Measurements from ENCODE around the gene PLD1.
A peak's percentile ranks its signal among the peaks of the same experiment; 100 is the strongest.

Gene PLD1

DNA sequence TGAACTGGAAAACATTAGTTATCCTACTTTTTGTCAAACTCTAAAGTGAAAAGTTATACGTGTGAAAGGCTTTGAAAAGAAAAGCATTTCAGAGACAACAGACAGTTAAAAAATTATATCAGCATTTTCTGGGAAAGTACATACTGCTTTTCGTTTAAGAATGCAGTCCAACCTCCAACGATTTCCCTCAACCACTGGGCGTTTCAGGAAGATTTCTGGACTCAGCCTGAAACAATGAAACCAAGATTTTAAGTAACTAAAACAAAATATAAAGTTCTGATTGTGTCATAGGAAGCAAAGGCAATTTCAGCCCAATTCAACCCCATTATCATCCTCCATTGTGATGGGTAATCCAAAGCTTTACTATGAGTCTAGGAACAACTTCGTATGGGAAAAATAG, 110.7 kb downstream of the PLD1 start:
- H3K18ac ChIP-seq (ENCODE audit: low read length): no peak overlapping the region
- H2AK5ac ChIP-seq (ENCODE audit: low read length): no peak overlapping the region
- no peak overlapping the region for H3K4me2 ChIP-seq (ENCODE audit: low read length)
- no peak overlapping the region for H2BK120ac ChIP-seq (ENCODE audit: insufficient read depth, low read length, poor library complexity)
- H2BK12ac ChIP-seq (ENCODE audit: low read length): no peak overlapping the region
- no peak overlapping the region for H3K9ac ChIP-seq (ENCODE audit: low read length)
- no peak overlapping the region for H4K8ac ChIP-seq (ENCODE audit: low read depth, low read length)
- no peak overlapping the region for H3K27ac ChIP-seq (ENCODE audit: low read depth, low read length)
- no peaks in the 10 kb centered on the region for H3K79me2 ChIP-seq (ENCODE audit: control insufficient read depth, insufficient read depth, low read length, poor library complexity)
- no CpG with 5 or more reads among the region's 5 CpGs for WGBS (ENCODE audit: extremely low coverage, insufficient coverage, insufficient read length)
- no peak overlapping the region for H3K4me3 ChIP-seq (ENCODE audit: low read depth, low read length)
- no peak overlapping the region for H2BK5ac ChIP-seq (ENCODE audit: low read depth, low read length, poor library complexity)
- no peak overlapping the region for H3K23ac ChIP-seq (ENCODE audit: low read length)
- no peak overlapping the region for H3K14ac ChIP-seq (ENCODE audit: low read length)
- no peak for DNase-seq
- H3K36me3 ChIP-seq (ENCODE audit: control insufficient read depth in 1 of 2, insufficient read depth in 2 of 2, low read length in 2 of 2): no peaks in the 10 kb centered on the region
- H3K9me3 ChIP-seq (ENCODE audit: insufficient read depth, low read depth, low read length): no peaks in the 10 kb centered on the region
- no peak overlapping the region for H2AFZ ChIP-seq (ENCODE audit: insufficient read depth, low read length, poor library complexity)
- H3K79me1 ChIP-seq (ENCODE audit: low read length): no peaks in the 10 kb centered on the region
- no peaks in the 10 kb centered on the region for H3K4me1 ChIP-seq (ENCODE audit: control insufficient read depth in 1 of 2, insufficient read depth in 2 of 2, low read length in 2 of 2)
- H3K27me3 ChIP-seq (ENCODE audit: insufficient read depth, low read length): no peaks in the 10 kb centered on the region
- H4K12ac ChIP-seq (ENCODE audit: low read depth, low read length): no peak overlapping the region
- H3K4ac ChIP-seq (ENCODE audit: low read depth, low read length): no peak overlapping the region
- H4K91ac ChIP-seq (ENCODE audit: low read depth, low read length): no peak overlapping the region

DNA sequence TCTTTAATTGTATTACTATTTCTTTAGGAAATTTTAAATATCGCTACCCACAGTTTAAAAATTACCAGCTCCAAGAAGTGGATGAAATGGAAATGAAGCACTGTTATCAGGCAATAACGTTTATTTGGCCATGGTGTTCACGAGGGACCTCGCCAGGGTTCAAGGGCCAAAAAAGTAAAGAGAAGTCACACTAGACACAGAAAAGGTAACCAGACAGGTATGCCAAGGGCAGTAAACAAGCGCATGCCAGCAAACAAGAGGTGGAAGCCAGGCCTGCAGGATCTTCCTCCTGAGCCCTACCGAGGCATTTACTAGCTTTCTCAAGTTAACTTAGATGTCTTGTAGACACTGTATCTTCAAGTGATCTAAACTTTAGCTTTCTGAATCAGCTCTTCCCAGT, 113.5 kb downstream of the PLD1 start:
- Histone ChIP-seq H3K36me3 (ENCODE audit: control insufficient read depth in 1 of 2, insufficient read depth in 2 of 2, low read length in 2 of 2) (no peaks in the 10 kb centered on the region), H3K18ac (ENCODE audit: low read length) (no peak overlapping the region), H3K9me3 (ENCODE audit: insufficient read depth, low read depth, low read length) (no peaks in the 10 kb centered on the region), H3K9ac (ENCODE audit: low read length) (no peak overlapping the region), H2BK5ac (ENCODE audit: low read depth, low read length, poor library complexity) (no peak overlapping the region), H3K23ac (ENCODE audit: low read length) (no peak overlapping the region), H2BK12ac (ENCODE audit: low read length) (no peak overlapping the region), H3K27me3 (ENCODE audit: insufficient read depth, low read length) (no peaks in the 10 kb centered on the region), H4K12ac (ENCODE audit: low read depth, low read length) (no peak overlapping the region), H3K79me1 (ENCODE audit: low read length) (no peaks in the 10 kb centered on the region), H3K4me3 (ENCODE audit: low read depth, low read length) (no peak overlapping the region), H3K14ac (ENCODE audit: low read length) (no peak overlapping the region), H2BK120ac (ENCODE audit: insufficient read depth, low read length, poor library complexity) (no peak overlapping the region), H4K8ac (ENCODE audit: low read depth, low read length) (no peak overlapping the region), H3K4ac (ENCODE audit: low read depth, low read length) (no peak overlapping the region), H2AK5ac (ENCODE audit: low read length) (no peak overlapping the region), H3K27ac (ENCODE audit: low read depth, low read length) (no peak overlapping the region), H3K4me1 (ENCODE audit: control insufficient read depth in 1 of 2, insufficient read depth in 2 of 2, low read length in 2 of 2) (no peaks in the 10 kb centered on the region), H3K79me2 (ENCODE audit: control insufficient read depth, insufficient read depth, low read length, poor library complexity) (no peaks in the 10 kb centered on the region), H3K4me2 (ENCODE audit: low read length) (no peak overlapping the region), H4K91ac (ENCODE audit: low read depth, low read length) (no peak overlapping the region), H2AFZ (ENCODE audit: insufficient read depth, low read length, poor library complexity) (no peak overlapping the region)
- DNase-seq: peak in 1 of 2 donors; percentile 13
- no CpG with 5 or more reads among the region's 6 CpGs for WGBS (ENCODE audit: extremely low coverage, insufficient coverage, insufficient read length)

- Histone ChIP-seq H3K27ac (ENCODE audit: low read depth, low read length) (no peak overlapping the region), H4K91ac (ENCODE audit: low read depth, low read length) (no peak overlapping the region), H3K4me1 (ENCODE audit: control insufficient read depth in 1 of 2, insufficient read depth in 2 of 2, low read length in 2 of 2) (no peaks in the 10 kb centered on the region), H3K4me2 (ENCODE audit: low read length) (no peak overlapping the region), H3K27me3 (ENCODE audit: insufficient read depth, low read length) (no peaks in the 10 kb centered on the region), H3K4me3 (ENCODE audit: low read depth, low read length) (no peak overlapping the region), H2AFZ (ENCODE audit: insufficient read depth, low read length, poor library complexity) (no peak overlapping the region), H3K79me1 (ENCODE audit: low read length) (no peaks in the 10 kb centered on the region), H3K79me2 (ENCODE audit: control insufficient read depth, insufficient read depth, low read length, poor library complexity) (no peaks in the 10 kb centered on the region), H3K9me3 (ENCODE audit: insufficient read depth, low read depth, low read length) (no peaks in the 10 kb centered on the region), H4K12ac (ENCODE audit: low read depth, low read length) (no peak overlapping the region), H3K9ac (ENCODE audit: low read length) (no peak overlapping the region), H3K36me3 (ENCODE audit: control insufficient read depth in 1 of 2, insufficient read depth in 2 of 2, low read length in 2 of 2) (no peaks in the 10 kb centered on the region), H2AK5ac (ENCODE audit: low read length) (no peak overlapping the region), H3K4ac (ENCODE audit: low read depth, low read length) (no peak overlapping the region), H4K8ac (ENCODE audit: low read depth, low read length) (no peak overlapping the region), H3K14ac (ENCODE audit: low read length) (no peak overlapping the region), H2BK5ac (ENCODE audit: low read depth, low read length, poor library complexity) (no peak overlapping the region), H3K23ac (ENCODE audit: low read length) (no peak overlapping the region), H2BK12ac (ENCODE audit: low read length) (no peak overlapping the region), H2BK120ac (ENCODE audit: insufficient read depth, low read length, poor library complexity) (no peak overlapping the region), H3K18ac (ENCODE audit: low read length) (no peak overlapping the region)
- no CpG with 5 or more reads among the region's 1 CpG for WGBS (ENCODE audit: extremely low coverage, insufficient coverage, insufficient read length)
- peak in 1 of 2 donors; percentile 29 for DNase-seq
Measured at GRCh38 chr3:171695426-171695825, 114.9 kb downstream of the PLD1 start.

- no peak overlapping the region for H2BK120ac ChIP-seq (ENCODE audit: insufficient read depth, low read length, poor library complexity)
- H3K79me2 ChIP-seq (ENCODE audit: control insufficient read depth, insufficient read depth, low read length, poor library complexity): no peaks in the 10 kb centered on the region
- no peak overlapping the region for H3K4me2 ChIP-seq (ENCODE audit: low read length)
- H2AK5ac ChIP-seq (ENCODE audit: low read length): no peak overlapping the region
- H3K9ac ChIP-seq (ENCODE audit: low read length): no peak overlapping the region
- H3K23ac ChIP-seq (ENCODE audit: low read length): no peak overlapping the region
- H4K8ac ChIP-seq (ENCODE audit: low read depth, low read length): no peak overlapping the region
- no peak overlapping the region for H2AFZ ChIP-seq (ENCODE audit: insufficient read depth, low read length, poor library complexity)
- H2BK5ac ChIP-seq (ENCODE audit: low read depth, low read length, poor library complexity): no peak overlapping the region
- no CpG with 5 or more reads among the region's 1 CpG for WGBS (ENCODE audit: extremely low coverage, insufficient coverage, insufficient read length)
- H3K9me3 ChIP-seq (ENCODE audit: insufficient read depth, low read depth, low read length): no peaks in the 10 kb centered on the region
- H4K12ac ChIP-seq (ENCODE audit: low read depth, low read length): no peak overlapping the region
- H3K36me3 ChIP-seq (ENCODE audit: control insufficient read depth in 1 of 2, insufficient read depth in 2 of 2, low read length in 2 of 2): no peaks in the 10 kb centered on the region
- no peaks in the 10 kb centered on the region for H3K4me1 ChIP-seq (ENCODE audit: control insufficient read depth in 1 of 2, insufficient read depth in 2 of 2, low read length in 2 of 2)
- peak in 1 of 2 donors; percentile 39 for DNase-seq
- H3K18ac ChIP-seq (ENCODE audit: low read length): no peak overlapping the region
- H3K27me3 ChIP-seq (ENCODE audit: insufficient read depth, low read length): no peaks in the 10 kb centered on the region
- no peak overlapping the region for H3K27ac ChIP-seq (ENCODE audit: low read depth, low read length)
- no peak overlapping the region for H4K91ac ChIP-seq (ENCODE audit: low read depth, low read length)
- H3K79me1 ChIP-seq (ENCODE audit: low read length): no peaks in the 10 kb centered on the region
- no peak overlapping the region for H3K14ac ChIP-seq (ENCODE audit: low read length)
- no peak overlapping the region for H2BK12ac ChIP-seq (ENCODE audit: low read length)
- no peak overlapping the region for H3K4me3 ChIP-seq (ENCODE audit: low read depth, low read length)
- no peak overlapping the region for H3K4ac ChIP-seq (ENCODE audit: low read depth, low read length)
Measured at GRCh38 chr3:171694888-171695287, 115.4 kb downstream of the PLD1 start.
